DLD1 (cell line): ENCODE data around the gene ITGA2.

Experiments
- in situ Hi-C: cut with HindIII; loops from 2 replicates; pipeline ENCODE4 v1.10.0; 2017; ENCODE audit warnings: low sequenced_read_pairs

The ITGA2 gene

GRCh38 chr5:52987711-52988331 lies 1.3 kb upstream of the ITGA2 start:
- in situ Hi-C loops, result no loop called here

- in situ Hi-C loops, result no loop called here
Observed at GRCh38 chr5:52988335-52989024, 672 bp upstream of the ITGA2 start.

- in situ Hi-C loops, result no loop called here
Observed at GRCh38 chr5:52989781-52990527, 802 bp downstream of the ITGA2 start.

- in situ Hi-C loops, result no loop called here
Observed at GRCh38 chr5:52990528-52990925, 1.4 kb downstream of the ITGA2 start.

- in situ Hi-C loops, result no loop called here
Observed at GRCh38 chr5:52993367-52993766, 4.2 kb downstream of the ITGA2 start.

- in situ Hi-C loops, result no loop called here
Observed at GRCh38 chr5:52994266-52994665, 5.1 kb downstream of the ITGA2 start.

GRCh38 chr5:52995095-52995494 lies 5.9 kb downstream of the ITGA2 start:
- in situ Hi-C loops, result no loop called here

GRCh38 chr5:52995914-52996313 lies 6.8 kb downstream of the ITGA2 start:
- in situ Hi-C loops, result no loop called here

- in situ Hi-C loops, result no loop called here
Observed at GRCh38 chr5:52996979-52997378, 7.8 kb downstream of the ITGA2 start.

- in situ Hi-C loops, result no loop called here
Observed at GRCh38 chr5:52997424-52997823, 8.3 kb downstream of the ITGA2 start.

- in situ Hi-C loops, result no loop called here
Observed at GRCh38 chr5:52998552-52999313, 9.6 kb downstream of the ITGA2 start.

- in situ Hi-C loops, result no loop called here
Observed at GRCh38 chr5:52999344-52999949, 10.3 kb downstream of the ITGA2 start.

GRCh38 chr5:53001541-53001940 lies 12.4 kb downstream of the ITGA2 start:
- in situ Hi-C loops, result no loop called here

GRCh38 chr5:53002491-53002890 lies 13.3 kb downstream of the ITGA2 start:
- in situ Hi-C loops, result no loop called here

- in situ Hi-C loops, result no loop called here
Observed at GRCh38 chr5:53003144-53003543, 14.0 kb downstream of the ITGA2 start.

GRCh38 chr5:53006911-53007890 lies 18.0 kb downstream of the ITGA2 start:
- in situ Hi-C loops, result no loop called here

GRCh38 chr5:53008751-53009150 lies 19.6 kb downstream of the ITGA2 start:
- in situ Hi-C loops, result no loop called here

GRCh38 chr5:53009816-53010215 lies 20.7 kb downstream of the ITGA2 start:
- in situ Hi-C loops, result no loop called here

- in situ Hi-C loops, result no loop called here
Observed at GRCh38 chr5:53010814-53011213, 21.7 kb downstream of the ITGA2 start.

GRCh38 chr5:53011233-53011632 lies 22.1 kb downstream of the ITGA2 start:
- in situ Hi-C loops, result no loop called here
